ENCODE data around the gene GEMIN7. TPM values are rescaled to one million over a fixed set of nuclear protein-coding genes. Genes with fewer than 3 reads are reported as not detected.
A peak's percentile ranks its signal among the peaks of the same experiment; 100 is the strongest.

Gene GEMIN7
- polyA plus RNA-seq, 4 donors, result 25.3 to 49.7 (median 35.4) TPM

DNA sequence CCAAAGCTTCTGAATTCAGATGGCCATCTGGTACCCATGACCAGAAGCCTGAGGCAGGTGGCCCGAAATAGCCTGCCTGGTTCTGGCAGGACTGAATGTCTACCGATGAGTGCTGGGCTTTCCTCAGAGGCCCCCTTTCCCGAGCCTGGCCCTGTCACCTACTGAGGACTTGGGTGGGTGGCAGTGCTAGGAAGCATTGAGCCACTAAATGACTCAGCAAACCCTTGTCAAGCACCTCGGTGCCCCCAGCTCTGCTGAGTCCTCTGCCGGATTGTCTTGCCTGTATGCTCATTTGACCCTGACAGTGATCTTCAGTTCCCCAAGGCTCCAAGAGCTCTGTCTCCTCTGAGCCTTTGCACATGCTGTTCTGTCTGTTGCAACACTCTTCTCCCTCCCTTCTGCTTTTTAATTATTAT, 31.8 kb downstream of the GEMIN7 start:
- Histone ChIP-seq H3K27me3 (ENCODE audit: control insufficient read depth in 3 of 3, insufficient read depth in 3 of 3, low read length in 3 of 3) (no peaks in the 10 kb centered on the region), H3K4me3 (ENCODE audit: low read depth in 1 of 3, low read length in 3 of 3) (no peak overlapping the region), H3K4me1 (ENCODE audit: control insufficient read depth in 3 of 3, insufficient read depth in 2 of 3, low read depth in 1 of 3, low read length in 2 of 3) (peaks cover 6 to 48% (median 11%) of the 10 kb centered on the region in 3 donors), H3K36me3 (ENCODE audit: control insufficient read depth in 3 of 3, insufficient read depth in 2 of 3, low read depth in 1 of 3, low read length in 3 of 3) (peaks cover 0 to 47% (median 0%) of the 10 kb centered on the region in 3 donors), H3K9me3 (ENCODE audit: control insufficient read depth in 2 of 2, insufficient read depth in 1 of 2, low read depth in 1 of 2, low read length in 1 of 2) (no peaks in the 10 kb centered on the region), H3K27ac (ENCODE audit: low read depth in 1 of 3, low read length in 2 of 3) (no peak overlapping the region)
- 72 to 81% (median 78%) methylated on average over 5 of the region's 5 CpGs for WGBS, 3 donors
- DNase-seq, result no peak
- FAIRE-seq, result no peak

DNA sequence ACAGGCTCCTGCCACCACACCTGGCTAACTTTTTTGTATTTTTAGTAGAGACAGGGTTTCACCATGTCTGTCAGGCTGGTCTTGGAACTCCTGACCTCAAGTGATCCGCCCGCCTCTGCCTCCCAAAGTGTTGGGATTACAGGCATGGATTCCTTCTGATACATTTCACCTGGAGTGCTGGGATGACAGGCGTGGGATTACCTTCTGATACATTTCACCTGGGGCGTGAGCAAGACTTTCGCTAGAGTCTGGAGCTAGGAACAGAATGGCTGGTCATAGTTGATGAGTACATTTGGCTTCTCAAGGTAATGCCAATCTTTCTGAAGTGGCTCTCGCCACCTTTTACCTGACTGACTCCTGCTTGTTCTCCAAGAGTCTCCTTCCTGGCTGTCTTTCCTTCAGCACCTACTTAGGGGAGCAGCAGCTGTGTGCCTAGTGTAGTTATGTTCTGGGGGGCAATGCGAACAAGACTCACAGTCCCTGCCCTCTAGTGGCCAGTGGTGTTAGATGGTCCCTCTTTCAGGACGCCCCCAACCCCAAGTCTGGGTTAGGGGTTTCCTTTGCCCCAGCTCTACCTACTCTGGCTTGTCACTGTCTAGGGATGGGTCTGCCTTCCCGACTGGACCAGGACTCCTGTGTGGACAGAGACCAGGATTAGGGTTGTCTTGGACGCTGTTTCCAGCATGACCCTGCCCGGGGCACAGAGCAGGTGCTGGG, 33.2 kb downstream of the GEMIN7 start:
- FAIRE-seq (no peak), DNase-seq (no peak)
- H3K4me3 ChIP-seq (ENCODE audit: low read depth in 1 of 3, low read length in 3 of 3), result no peak overlapping the region
- peaks cover 6 to 53% (median 11%) of the 10 kb centered on the region in 3 donors for H3K4me1 ChIP-seq (ENCODE audit: control insufficient read depth in 3 of 3, insufficient read depth in 2 of 3, low read depth in 1 of 3, low read length in 2 of 3)
- WGBS, 3 donors, result 55 to 81% (median 68%) methylated on average over 11 of the region's 11 CpGs
- H3K27ac ChIP-seq (ENCODE audit: low read depth in 1 of 3, low read length in 2 of 3), result peak overlapping the region in 1 of 3 donors; percentile 83
- H3K36me3 ChIP-seq (ENCODE audit: control insufficient read depth in 3 of 3, insufficient read depth in 2 of 3, low read depth in 1 of 3, low read length in 3 of 3), result peaks cover 0 to 48% (median 0%) of the 10 kb centered on the region in 3 donors
- no peaks in the 10 kb centered on the region for H3K27me3 ChIP-seq (ENCODE audit: control insufficient read depth in 3 of 3, insufficient read depth in 3 of 3, low read length in 3 of 3)
- H3K9me3 ChIP-seq (ENCODE audit: control insufficient read depth in 2 of 2, insufficient read depth in 1 of 2, low read depth in 1 of 2, low read length in 1 of 2), result no peaks in the 10 kb centered on the region

DNA sequence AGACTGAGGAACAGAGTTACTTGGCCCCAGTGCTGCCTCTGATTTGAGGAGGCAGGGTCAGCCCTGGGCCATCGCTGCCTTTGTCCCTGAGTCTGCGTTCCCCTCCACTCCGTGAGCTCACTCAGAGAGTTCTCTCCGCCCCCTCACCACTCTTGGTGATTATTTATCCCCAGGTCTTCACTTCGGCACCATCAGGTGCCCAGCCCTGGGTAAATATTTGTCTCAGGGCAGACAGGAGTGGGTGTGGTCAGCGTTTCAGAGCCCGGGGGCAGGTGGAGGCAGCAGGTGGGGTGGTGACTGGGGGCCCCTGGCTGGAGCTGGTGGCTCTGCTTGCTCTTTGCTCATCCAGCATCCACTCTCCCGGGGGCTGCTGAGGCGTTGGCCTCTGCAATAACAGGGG, 34.6 kb downstream of the GEMIN7 start:
- DNase-seq, result peak; percentile 74 to 83
- 15 to 53% (median 28%) methylated on average over 9 of the region's 9 CpGs for WGBS, 3 donors
- peaks cover 0 to 54% (median 0%) of the 10 kb centered on the region in 3 donors for H3K36me3 ChIP-seq (ENCODE audit: control insufficient read depth in 3 of 3, insufficient read depth in 2 of 3, low read depth in 1 of 3, low read length in 3 of 3)
- H3K27ac ChIP-seq (ENCODE audit: low read depth in 1 of 3, low read length in 2 of 3), result peak overlapping the region; percentile 14 to 83 (median 68)
- FAIRE-seq, result no peak
- H3K4me3 ChIP-seq (ENCODE audit: low read depth in 1 of 3, low read length in 3 of 3), result peak overlapping the region in 1 of 3 donors; percentile 8
- peaks cover 11 to 67% (median 12%) of the 10 kb centered on the region in 3 donors for H3K4me1 ChIP-seq (ENCODE audit: control insufficient read depth in 3 of 3, insufficient read depth in 2 of 3, low read depth in 1 of 3, low read length in 2 of 3)
- H3K27me3 ChIP-seq (ENCODE audit: control insufficient read depth in 3 of 3, insufficient read depth in 3 of 3, low read length in 3 of 3), result no peaks in the 10 kb centered on the region
- H3K9me3 ChIP-seq (ENCODE audit: control insufficient read depth in 2 of 2, insufficient read depth in 1 of 2, low read depth in 1 of 2, low read length in 1 of 2), result no peaks in the 10 kb centered on the region

- 57 to 62% (median 61%) methylated on average over 4 of the region's 4 CpGs for WGBS, 3 donors
- peaks cover 0 to 53% (median 0%) of the 10 kb centered on the region in 3 donors for H3K36me3 ChIP-seq (ENCODE audit: control insufficient read depth in 3 of 3, insufficient read depth in 2 of 3, low read depth in 1 of 3, low read length in 3 of 3)
- no peaks in the 10 kb centered on the region for H3K9me3 ChIP-seq (ENCODE audit: control insufficient read depth in 2 of 2, insufficient read depth in 1 of 2, low read depth in 1 of 2, low read length in 1 of 2)
- H3K4me1 ChIP-seq (ENCODE audit: control insufficient read depth in 3 of 3, insufficient read depth in 2 of 3, low read depth in 1 of 3, low read length in 2 of 3), result peaks cover 11 to 67% (median 12%) of the 10 kb centered on the region in 3 donors
- no peak for FAIRE-seq
- no peak overlapping the region for H3K4me3 ChIP-seq (ENCODE audit: low read depth in 1 of 3, low read length in 3 of 3)
- no peak for DNase-seq
- peak overlapping the region; percentile 14 to 83 (median 30) for H3K27ac ChIP-seq (ENCODE audit: low read depth in 1 of 3, low read length in 2 of 3)
- H3K27me3 ChIP-seq (ENCODE audit: control insufficient read depth in 3 of 3, insufficient read depth in 3 of 3, low read length in 3 of 3), result no peaks in the 10 kb centered on the region
Measured at GRCh38 chr19:45114116-45114515, 35.1 kb downstream of the GEMIN7 start.

DNA sequence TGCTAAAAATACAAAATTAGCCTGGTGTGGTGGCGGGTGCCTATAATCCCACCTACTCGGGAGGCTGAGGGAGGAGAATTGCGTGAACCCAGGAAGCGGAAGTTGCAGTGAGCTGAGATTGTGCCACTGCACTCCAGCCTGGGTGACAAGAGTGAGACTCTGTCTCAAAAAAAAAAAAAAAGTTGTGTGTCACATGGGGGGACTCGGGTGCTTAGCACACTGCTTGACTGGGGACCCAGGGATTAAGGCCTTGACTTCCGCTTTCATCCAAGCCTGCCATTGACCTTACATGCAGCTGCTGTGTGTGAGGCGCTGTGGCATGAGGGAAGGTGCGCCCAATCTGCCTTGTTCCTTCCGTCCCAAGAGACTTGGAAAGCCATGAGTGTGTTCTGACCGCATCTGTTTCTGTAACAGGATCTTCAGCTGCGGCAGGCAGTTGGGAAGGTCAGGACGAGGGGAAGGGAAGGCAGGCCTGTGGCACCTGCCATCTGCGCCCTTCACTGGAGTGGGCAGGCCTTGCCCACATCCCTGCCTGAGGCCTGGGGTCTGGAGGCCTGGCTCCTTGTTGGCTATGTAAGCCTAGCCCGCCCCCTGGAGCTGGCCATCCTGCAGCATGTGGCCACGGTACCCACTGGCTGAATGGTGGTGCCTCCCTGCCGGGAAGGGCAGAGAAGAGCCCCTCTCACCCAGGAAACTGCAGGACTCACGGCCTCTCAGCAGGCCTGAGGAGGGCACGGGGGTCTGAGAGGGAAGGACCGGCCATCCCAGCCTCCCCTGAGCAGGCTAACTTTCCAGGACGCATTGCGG, 37.0 kb downstream of the GEMIN7 start:
- H3K4me1 ChIP-seq (ENCODE audit: control insufficient read depth in 3 of 3, insufficient read depth in 2 of 3, low read depth in 1 of 3, low read length in 2 of 3), result peaks cover 11 to 69% (median 12%) of the 10 kb centered on the region in 3 donors
- DNase-seq, result no peak

DNA sequence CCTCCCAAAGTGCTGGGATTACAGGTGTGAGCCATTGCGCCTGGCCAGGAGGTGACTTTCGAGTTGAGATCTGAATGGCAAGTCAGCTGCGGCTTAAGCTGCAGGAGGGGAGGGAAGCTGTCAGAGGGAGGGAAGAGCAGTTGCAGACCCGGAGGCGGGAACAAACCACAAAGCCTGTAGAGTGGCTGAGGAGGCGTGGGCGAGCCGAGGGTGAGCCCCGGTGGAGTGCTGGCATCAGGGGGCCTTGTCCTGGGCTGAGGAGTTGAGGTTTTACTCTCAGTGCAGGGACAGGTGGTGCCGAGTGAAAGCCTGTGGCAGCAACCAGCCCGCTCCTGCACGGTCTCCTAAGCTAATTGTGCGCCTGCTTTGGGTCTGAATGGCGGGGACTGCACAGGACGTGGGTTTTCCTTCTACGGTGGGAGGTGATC, 38.1 kb downstream of the GEMIN7 start:
- no peak for DNase-seq
- FAIRE-seq, result no peak
- Histone ChIP-seq H3K9me3 (ENCODE audit: control insufficient read depth in 2 of 2, insufficient read depth in 1 of 2, low read depth in 1 of 2, low read length in 1 of 2) (no peaks in the 10 kb centered on the region), H3K27ac (ENCODE audit: low read depth in 1 of 3, low read length in 2 of 3) (peak overlapping the region in 1 of 3 donors; percentile 29), H3K27me3 (ENCODE audit: control insufficient read depth in 3 of 3, insufficient read depth in 3 of 3, low read length in 3 of 3) (no peaks in the 10 kb centered on the region), H3K36me3 (ENCODE audit: control insufficient read depth in 3 of 3, insufficient read depth in 2 of 3, low read depth in 1 of 3, low read length in 3 of 3) (peaks cover 0 to 52% (median 0%) of the 10 kb centered on the region in 3 donors), H3K4me1 (ENCODE audit: control insufficient read depth in 3 of 3, insufficient read depth in 2 of 3, low read depth in 1 of 3, low read length in 2 of 3) (peaks cover 11 to 72% (median 11%) of the 10 kb centered on the region in 3 donors), H3K4me3 (ENCODE audit: low read depth in 1 of 3, low read length in 3 of 3) (no peak overlapping the region)
- WGBS, 3 donors, result 51 to 52% (median 52%) methylated on average over 16 of the region's 16 CpGs

More for the DNA sequence above, 37.0 kb downstream of the GEMIN7 start:
- H3K36me3 ChIP-seq (ENCODE audit: control insufficient read depth in 3 of 3, insufficient read depth in 2 of 3, low read depth in 1 of 3, low read length in 3 of 3), result peaks cover 0 to 47% (median 0%) of the 10 kb centered on the region in 3 donors
- no peaks in the 10 kb centered on the region for H3K9me3 ChIP-seq (ENCODE audit: control insufficient read depth in 2 of 2, insufficient read depth in 1 of 2, low read depth in 1 of 2, low read length in 1 of 2)
- no peak overlapping the region for H3K4me3 ChIP-seq (ENCODE audit: low read depth in 1 of 3, low read length in 3 of 3)
- WGBS, 3 donors, result 93 to 97% (median 95%) methylated on average over 21 of the region's 21 CpGs
- H3K27me3 ChIP-seq (ENCODE audit: control insufficient read depth in 3 of 3, insufficient read depth in 3 of 3, low read length in 3 of 3), result no peaks in the 10 kb centered on the region
- no peak overlapping the region for H3K27ac ChIP-seq (ENCODE audit: low read depth in 1 of 3, low read length in 2 of 3)
- no peak for FAIRE-seq

DNA sequence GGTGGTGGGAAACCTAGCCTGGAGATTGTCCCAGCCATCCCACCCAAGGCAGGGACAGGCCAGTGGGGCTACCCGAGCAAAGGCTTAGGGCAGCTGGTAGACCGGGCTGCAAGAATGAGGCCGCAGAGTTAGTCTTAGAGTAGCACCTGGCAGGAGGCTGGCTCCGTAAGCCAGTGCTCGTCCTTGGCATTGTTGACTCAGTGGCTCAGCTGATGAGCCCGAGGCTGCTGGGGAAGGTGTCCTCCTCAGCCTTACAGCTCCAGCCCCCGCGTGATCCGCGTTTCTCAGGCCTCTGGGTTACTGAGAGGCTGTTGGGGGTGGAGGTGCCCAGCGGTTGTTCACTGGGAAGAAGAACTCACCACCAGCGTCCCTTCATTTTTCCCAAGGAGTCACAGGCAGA, 38.6 kb downstream of the GEMIN7 start:
- no peak overlapping the region for H3K4me3 ChIP-seq (ENCODE audit: low read depth in 1 of 3, low read length in 3 of 3)
- FAIRE-seq (no peak), DNase-seq (no peak)
- H3K36me3 ChIP-seq (ENCODE audit: control insufficient read depth in 3 of 3, insufficient read depth in 2 of 3, low read depth in 1 of 3, low read length in 3 of 3), result peaks cover 0 to 53% (median 0%) of the 10 kb centered on the region in 3 donors
- peak overlapping the region in 1 of 3 donors; percentile 29 for H3K27ac ChIP-seq (ENCODE audit: low read depth in 1 of 3, low read length in 2 of 3)
- no peaks in the 10 kb centered on the region for H3K9me3 ChIP-seq (ENCODE audit: control insufficient read depth in 2 of 2, insufficient read depth in 1 of 2, low read depth in 1 of 2, low read length in 1 of 2)
- H3K27me3 ChIP-seq (ENCODE audit: control insufficient read depth in 3 of 3, insufficient read depth in 3 of 3, low read length in 3 of 3), result no peaks in the 10 kb centered on the region
- peaks cover 7 to 69% (median 7%) of the 10 kb centered on the region in 3 donors for H3K4me1 ChIP-seq (ENCODE audit: control insufficient read depth in 3 of 3, insufficient read depth in 2 of 3, low read depth in 1 of 3, low read length in 2 of 3)
- 22 to 61% (median 37%) methylated on average over 12 of the region's 12 CpGs for WGBS, 3 donors

DNA sequence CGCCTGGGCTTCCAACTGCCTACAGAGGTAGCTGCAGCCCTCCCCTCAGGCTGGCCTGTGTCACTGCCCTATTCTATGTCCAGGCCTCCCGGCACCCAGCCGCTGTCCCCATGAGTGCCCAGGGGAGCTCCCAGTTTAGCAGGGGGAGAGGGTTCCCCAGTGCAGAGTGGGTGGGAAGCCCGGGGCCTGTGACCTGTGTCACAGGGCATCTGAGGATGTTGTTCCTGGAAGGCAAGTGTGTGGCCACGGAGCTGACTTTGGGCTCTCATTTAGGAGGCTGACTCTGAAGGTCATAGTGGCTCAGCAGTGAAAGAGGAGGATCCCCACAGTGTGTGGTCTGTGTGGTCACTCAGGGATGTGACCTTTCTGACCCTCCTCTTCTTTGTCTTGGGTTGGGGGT, 39.0 kb downstream of the GEMIN7 start:
- H3K27me3 ChIP-seq (ENCODE audit: control insufficient read depth in 3 of 3, insufficient read depth in 3 of 3, low read length in 3 of 3), result no peaks in the 10 kb centered on the region
- no peak for DNase-seq
- H3K27ac ChIP-seq (ENCODE audit: low read depth in 1 of 3, low read length in 2 of 3), result peak overlapping the region; percentile 24 to 74 (median 29)
- no peaks in the 10 kb centered on the region for H3K9me3 ChIP-seq (ENCODE audit: control insufficient read depth in 2 of 2, insufficient read depth in 1 of 2, low read depth in 1 of 2, low read length in 1 of 2)
- WGBS, 3 donors, result 63 to 67% (median 65%) methylated on average over 5 of the region's 5 CpGs
- H3K4me3 ChIP-seq (ENCODE audit: low read depth in 1 of 3, low read length in 3 of 3), result no peak overlapping the region
- H3K36me3 ChIP-seq (ENCODE audit: control insufficient read depth in 3 of 3, insufficient read depth in 2 of 3, low read depth in 1 of 3, low read length in 3 of 3), result peaks cover 0 to 55% (median 0%) of the 10 kb centered on the region in 3 donors
- peaks cover 3 to 66% (median 6%) of the 10 kb centered on the region in 3 donors for H3K4me1 ChIP-seq (ENCODE audit: control insufficient read depth in 3 of 3, insufficient read depth in 2 of 3, low read depth in 1 of 3, low read length in 2 of 3)
- no peak for FAIRE-seq

Data from small intestine (tissue), 7 donors.